ENCODE data around the gene NUCKS1. TPM values are rescaled to one million over a fixed set of nuclear protein-coding genes. Genes with fewer than 3 reads are reported as not detected.
A peak's percentile ranks its signal among the peaks of the same experiment; 100 is the strongest.

The NUCKS1 gene
- total RNA-seq, 1 experiment from 2014 or later = 101 TPM

DNA sequence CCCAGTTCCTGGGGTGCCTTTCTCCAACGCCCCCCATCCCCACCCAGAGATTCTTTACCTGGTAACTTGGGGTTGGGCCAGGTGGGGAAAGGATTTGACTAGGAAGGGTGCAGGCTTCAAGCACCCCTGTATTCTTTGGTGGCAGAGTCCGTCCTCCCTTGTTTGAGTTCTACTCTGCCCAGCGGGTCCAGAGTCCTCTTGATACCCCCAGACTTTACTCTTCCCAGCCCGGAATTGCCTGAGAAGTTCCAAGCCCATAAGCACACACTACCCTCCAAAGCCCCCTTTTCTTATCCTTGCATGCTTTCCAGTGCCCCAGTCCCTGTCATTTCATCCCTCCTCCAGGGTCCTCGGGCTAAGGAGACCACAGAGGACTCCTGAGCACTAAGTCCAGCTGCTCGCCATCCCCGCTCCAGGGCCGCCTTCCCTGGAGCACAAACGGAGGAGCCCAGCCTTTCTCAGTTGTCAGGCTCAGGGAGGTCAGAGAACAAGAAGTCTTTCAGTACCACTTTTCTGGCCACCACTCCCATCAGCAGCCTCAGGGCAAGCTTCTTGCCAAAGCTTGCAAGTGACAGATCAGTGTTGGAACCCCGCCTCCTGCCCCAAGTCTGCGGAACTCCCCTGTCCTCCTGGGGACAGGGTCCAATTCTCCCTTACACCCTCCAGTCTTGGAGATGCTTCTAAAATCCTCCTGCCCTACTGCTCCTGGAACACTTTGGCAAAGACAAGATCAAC, 81.9 kb downstream of the NUCKS1 start:
- H3K9me3 ChIP-seq (ENCODE audit: low read length) = no peaks in the 10 kb centered on the region
- H4K20me1 ChIP-seq (ENCODE audit: low read length) = no peaks in the 10 kb centered on the region
- peaks cover 4% of the 10 kb centered on the region; the same call in 1 of the 2 replicates for H3K36me3 ChIP-seq (ENCODE audit: low read depth, low read length)
- TF ChIP-seq, protein P1, sequence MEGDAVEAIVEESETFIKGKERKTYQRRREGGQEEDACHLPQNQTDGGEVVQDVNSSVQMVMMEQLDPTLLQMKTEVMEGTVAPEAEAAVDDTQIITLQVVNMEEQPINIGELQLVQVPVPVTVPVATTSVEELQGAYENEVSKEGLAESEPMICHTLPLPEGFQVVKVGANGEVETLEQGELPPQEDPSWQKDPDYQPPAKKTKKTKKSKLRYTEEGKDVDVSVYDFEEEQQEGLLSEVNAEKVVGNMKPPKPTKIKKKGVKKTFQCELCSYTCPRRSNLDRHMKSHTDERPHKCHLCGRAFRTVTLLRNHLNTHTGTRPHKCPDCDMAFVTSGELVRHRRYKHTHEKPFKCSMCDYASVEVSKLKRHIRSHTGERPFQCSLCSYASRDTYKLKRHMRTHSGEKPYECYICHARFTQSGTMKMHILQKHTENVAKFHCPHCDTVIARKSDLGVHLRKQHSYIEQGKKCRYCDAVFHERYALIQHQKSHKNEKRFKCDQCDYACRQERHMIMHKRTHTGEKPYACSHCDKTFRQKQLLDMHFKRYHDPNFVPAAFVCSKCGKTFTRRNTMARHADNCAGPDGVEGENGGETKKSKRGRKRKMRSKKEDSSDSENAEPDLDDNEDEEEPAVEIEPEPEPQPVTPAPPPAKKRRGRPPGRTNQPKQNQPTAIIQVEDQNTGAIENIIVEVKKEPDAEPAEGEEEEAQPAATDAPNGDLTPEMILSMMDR (conservative IDR thresholded peaks at IDR 0.05; ENCODE audit: low read depth, low read length) = no peak
- TF ChIP-seq EZH2phosphoT487 (IDR thresholded peaks at IDR 0.05; ENCODE audit: borderline replicate concordance, low read length) (no peak), EZH2 (IDR thresholded peaks at IDR 0.05; ENCODE audit: low read length, unreplicated experiment) (no peak)
- no peak overlapping the region for H2AFZ ChIP-seq (ENCODE audit: low read length)
- H3K27ac ChIP-seq (ENCODE audit: low read length) = no peak overlapping the region
- intact Hi-C loops (cut with micrococcal nuclease) = no loop called here
- H3K4me1 ChIP-seq (ENCODE audit: insufficient read depth, low read length) = peaks cover 77% of the 10 kb centered on the region
- no peaks in the 10 kb centered on the region for H3F3A ChIP-seq (ENCODE audit: low read length, unreplicated experiment)
- no peak overlapping the region for H3K4me3 ChIP-seq (ENCODE audit: low read length)
- H3K4me2 ChIP-seq (ENCODE audit: low read length) = no peak overlapping the region
- DNase-seq (no peak), ATAC-seq (no peak)
- no peaks in the 10 kb centered on the region for H3K9me2 ChIP-seq (replicated peaks; ENCODE audit: low read length)
- H3K79me2 ChIP-seq (ENCODE audit: low read length) = peaks cover 65% of the 10 kb centered on the region
- ChIA-PET POLR2A (ENCODE audit: unreplicated experiment) (no interaction called here), CTCF (interaction anchor here (0.9 to 1.4 kb wide), 2 partner anchors 10 to 44 kb away, joined by 4 to 10 read pairs; no protein-coding TSS in a partner anchor)
- H3K9ac ChIP-seq (ENCODE audit: low read length) = no peak overlapping the region
- BruUV-seq (replicated peaks) = no TSS peak
- H3K27me3 ChIP-seq (ENCODE audit: low read length) = no peaks in the 10 kb centered on the region

DNA sequence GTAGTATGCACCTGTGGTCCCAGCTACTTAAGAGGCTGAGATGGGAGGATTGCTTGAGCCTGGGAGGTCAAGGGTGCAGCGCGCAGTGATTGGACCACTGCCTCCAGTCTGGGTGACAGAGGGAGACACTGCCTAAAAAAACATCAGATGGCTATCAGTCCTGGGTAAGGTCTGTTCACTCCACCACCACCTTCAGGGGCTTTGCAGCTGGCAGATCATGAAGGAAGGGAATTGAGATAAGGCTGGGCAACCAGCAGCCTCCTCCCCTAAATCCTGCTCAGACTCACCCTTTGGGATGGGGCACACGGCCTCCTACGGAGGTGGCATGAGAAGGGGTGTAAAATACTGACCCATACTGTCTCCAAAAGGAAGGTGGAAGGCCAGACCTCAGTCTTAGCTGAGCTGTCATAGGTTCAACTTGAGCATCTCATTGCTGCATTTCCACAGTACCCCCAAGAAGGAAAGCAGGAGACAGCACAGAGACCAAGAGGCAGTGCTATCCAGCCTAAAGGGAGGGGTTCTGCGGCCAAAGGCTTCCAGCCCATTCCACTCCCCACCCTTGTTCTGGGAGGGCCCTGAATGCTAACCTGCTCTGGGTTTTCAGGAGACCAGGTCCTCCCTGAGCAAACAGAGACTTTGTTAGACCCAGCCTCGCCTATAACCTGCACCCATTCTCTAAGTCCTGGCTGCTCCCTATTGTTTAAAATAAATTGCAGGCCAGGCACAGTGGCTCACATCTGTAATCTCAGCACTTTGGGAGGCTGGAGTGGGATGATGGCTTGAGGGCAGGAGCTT, 83.4 kb downstream of the NUCKS1 start:
- H3K27me3 ChIP-seq (ENCODE audit: low read length) = no peaks in the 10 kb centered on the region
- H3K79me2 ChIP-seq (ENCODE audit: low read length) = peaks cover 66% of the 10 kb centered on the region
- H3K36me3 ChIP-seq (ENCODE audit: low read depth, low read length) = peaks cover 4% of the 10 kb centered on the region; the same call in 1 of the 2 replicates
- H3K4me3 ChIP-seq (ENCODE audit: low read length) = no peak overlapping the region
- BruUV-seq (replicated peaks) = no TSS peak
- peak; percentile 7; the same call in 1 of the 2 replicates for ATAC-seq
- no peak for DNase-seq
- H3K4me1 ChIP-seq (ENCODE audit: insufficient read depth, low read length) = peaks cover 66% of the 10 kb centered on the region
- H3K9ac ChIP-seq (ENCODE audit: low read length) = no peak overlapping the region
- TF ChIP-seq, protein P1 (conservative IDR thresholded peaks at IDR 0.05; ENCODE audit: low read depth, low read length) = no peak
- no peak for TF ChIP-seq EZH2 (IDR thresholded peaks at IDR 0.05; ENCODE audit: low read length, unreplicated experiment)
- no peak for TF ChIP-seq EZH2phosphoT487 (IDR thresholded peaks at IDR 0.05; ENCODE audit: borderline replicate concordance, low read length)
- no peaks in the 10 kb centered on the region for H3F3A ChIP-seq (ENCODE audit: low read length, unreplicated experiment)
- no peaks in the 10 kb centered on the region for H3K9me2 ChIP-seq (replicated peaks; ENCODE audit: low read length)
- H3K4me2 ChIP-seq (ENCODE audit: low read length) = no peak overlapping the region
- no peak overlapping the region for H3K27ac ChIP-seq (ENCODE audit: low read length)
- intact Hi-C loops (cut with micrococcal nuclease) = no loop called here
- POLR2A ChIA-PET (ENCODE audit: unreplicated experiment) = no interaction called here
- no peak overlapping the region for H2AFZ ChIP-seq (ENCODE audit: low read length)
- H3K9me3 ChIP-seq (ENCODE audit: low read length) = no peaks in the 10 kb centered on the region
- CTCF ChIA-PET = interaction anchor here (0.9 kb wide), 1 partner anchor 9 kb away, joined by 10 read pairs; no protein-coding TSS in a partner anchor
- no peaks in the 10 kb centered on the region for H4K20me1 ChIP-seq (ENCODE audit: low read length)

All from PC-3 (cell line).